ENCODE measurements around the gene SERPINB1. TPM values are rescaled to one million over a fixed set of nuclear protein-coding genes. Genes with fewer than 3 reads are reported as not detected.

SERPINB1 gene
- polyA plus RNA-seq, 1 of the 3 experiments (the other 2 are of a cell fraction), result 9.4 TPM

DNA sequence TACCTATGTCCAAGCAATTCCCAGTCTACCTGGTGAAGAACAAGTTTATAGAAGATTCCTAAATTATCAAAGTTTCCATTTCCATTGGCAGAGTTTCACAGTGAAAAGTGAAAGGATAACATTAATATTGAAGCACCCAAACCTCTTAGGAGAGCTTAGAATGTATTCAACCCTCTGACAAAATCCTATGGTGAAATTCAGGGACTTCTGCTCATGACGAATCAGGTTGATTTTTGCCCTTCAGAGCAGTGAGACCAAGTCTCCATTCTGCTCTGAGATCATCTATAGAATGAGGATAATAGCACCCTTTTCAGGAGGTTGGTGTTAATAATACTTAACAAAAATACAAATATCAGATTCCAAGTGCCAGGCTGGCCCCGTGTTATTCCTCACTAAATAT, 15.5 kb downstream of the SERPINB1 start:
- DNase-seq, result no peak
- Histone ChIP-seq H3K9ac (no peak overlapping the region), H3K9me2 (no peaks in the 10 kb centered on the region), H3K79me2 (ENCODE audit: insufficient read depth) (no peaks in the 10 kb centered on the region), H2AFZ (ENCODE audit: low read depth) (no peak overlapping the region), H3K27me3 (ENCODE audit: insufficient read depth) (no peaks in the 10 kb centered on the region), H3K4me2 (no peak overlapping the region), H3K36me3 (replicated peaks in 1 of 2; ENCODE audit: control insufficient read depth in 1 of 2, insufficient read depth in 2 of 2, low read length in 1 of 2) (no peaks in the 10 kb centered on the region), H3K9me3 (no peaks in the 10 kb centered on the region), H3K4me3 (ENCODE audit: low read depth in 2 of 2, low read length in 1 of 2) (no peak overlapping the region), H3K27ac (ENCODE audit: low read depth in 2 of 2, low read length in 1 of 2) (no peak overlapping the region), H3K4me1 (ENCODE audit: control insufficient read depth in 1 of 2, insufficient read depth in 2 of 2, low read depth in 1 of 2, low read length in 1 of 2) (no peaks in the 10 kb centered on the region; a peak in 1 of 4 replicates), H4K20me1 (ENCODE audit: insufficient read depth) (no peaks in the 10 kb centered on the region), H3F3A (replicated peaks; ENCODE audit: insufficient read depth) (no peaks in the 10 kb centered on the region)
- WGBS (ENCODE audit: low lambda C conversion rate), result 100% methylated on average over 2 of the region's 2 CpGs
- TF ChIP-seq, protein P1, sequence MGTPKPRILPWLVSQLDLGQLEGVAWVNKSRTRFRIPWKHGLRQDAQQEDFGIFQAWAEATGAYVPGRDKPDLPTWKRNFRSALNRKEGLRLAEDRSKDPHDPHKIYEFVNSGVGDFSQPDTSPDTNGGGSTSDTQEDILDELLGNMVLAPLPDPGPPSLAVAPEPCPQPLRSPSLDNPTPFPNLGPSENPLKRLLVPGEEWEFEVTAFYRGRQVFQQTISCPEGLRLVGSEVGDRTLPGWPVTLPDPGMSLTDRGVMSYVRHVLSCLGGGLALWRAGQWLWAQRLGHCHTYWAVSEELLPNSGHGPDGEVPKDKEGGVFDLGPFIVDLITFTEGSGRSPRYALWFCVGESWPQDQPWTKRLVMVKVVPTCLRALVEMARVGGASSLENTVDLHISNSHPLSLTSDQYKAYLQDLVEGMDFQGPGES (IDR thresholded peaks at IDR 0.05; ENCODE audit: low read depth, low read length), result no peak
- TF ChIP-seq, protein P2, sequence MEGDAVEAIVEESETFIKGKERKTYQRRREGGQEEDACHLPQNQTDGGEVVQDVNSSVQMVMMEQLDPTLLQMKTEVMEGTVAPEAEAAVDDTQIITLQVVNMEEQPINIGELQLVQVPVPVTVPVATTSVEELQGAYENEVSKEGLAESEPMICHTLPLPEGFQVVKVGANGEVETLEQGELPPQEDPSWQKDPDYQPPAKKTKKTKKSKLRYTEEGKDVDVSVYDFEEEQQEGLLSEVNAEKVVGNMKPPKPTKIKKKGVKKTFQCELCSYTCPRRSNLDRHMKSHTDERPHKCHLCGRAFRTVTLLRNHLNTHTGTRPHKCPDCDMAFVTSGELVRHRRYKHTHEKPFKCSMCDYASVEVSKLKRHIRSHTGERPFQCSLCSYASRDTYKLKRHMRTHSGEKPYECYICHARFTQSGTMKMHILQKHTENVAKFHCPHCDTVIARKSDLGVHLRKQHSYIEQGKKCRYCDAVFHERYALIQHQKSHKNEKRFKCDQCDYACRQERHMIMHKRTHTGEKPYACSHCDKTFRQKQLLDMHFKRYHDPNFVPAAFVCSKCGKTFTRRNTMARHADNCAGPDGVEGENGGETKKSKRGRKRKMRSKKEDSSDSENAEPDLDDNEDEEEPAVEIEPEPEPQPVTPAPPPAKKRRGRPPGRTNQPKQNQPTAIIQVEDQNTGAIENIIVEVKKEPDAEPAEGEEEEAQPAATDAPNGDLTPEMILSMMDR (IDR thresholded peaks at IDR 0.05), result no peak
- TF ChIP-seq SIN3A (IDR thresholded peaks at IDR 0.05; ENCODE audit: borderline replicate concordance, low read depth, low read length), result no peak
- TF ChIP-seq, protein P3, sequence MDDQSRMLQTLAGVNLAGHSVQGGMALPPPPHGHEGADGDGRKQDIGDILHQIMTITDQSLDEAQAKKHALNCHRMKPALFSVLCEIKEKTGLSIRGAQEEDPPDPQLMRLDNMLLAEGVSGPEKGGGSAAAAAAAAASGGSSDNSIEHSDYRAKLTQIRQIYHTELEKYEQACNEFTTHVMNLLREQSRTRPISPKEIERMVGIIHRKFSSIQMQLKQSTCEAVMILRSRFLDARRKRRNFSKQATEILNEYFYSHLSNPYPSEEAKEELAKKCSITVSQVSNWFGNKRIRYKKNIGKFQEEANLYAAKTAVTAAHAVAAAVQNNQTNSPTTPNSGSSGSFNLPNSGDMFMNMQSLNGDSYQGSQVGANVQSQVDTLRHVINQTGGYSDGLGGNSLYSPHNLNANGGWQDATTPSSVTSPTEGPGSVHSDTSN (IDR thresholded peaks at IDR 0.05), result no peak
- TF ChIP-seq YY1 (IDR thresholded peaks at IDR 0.05; ENCODE audit: low read depth), result no peak
- TF ChIP-seq NRF1 (IDR thresholded peaks at IDR 0.05; ENCODE audit: low read depth, low read length), result no peak
- TF ChIP-seq GABPA (IDR thresholded peaks at IDR 0.05; ENCODE audit: low read depth), result no peak
- TF ChIP-seq JUND (IDR thresholded peaks at IDR 0.05), result no peak
- no peak for TF ChIP-seq MEF2A (IDR thresholded peaks at IDR 0.05; ENCODE audit: borderline replicate concordance, low read depth)
- TF ChIP-seq EZH2phosphoT487 (IDR thresholded peaks at IDR 0.05; ENCODE audit: borderline replicate concordance, low read depth), result no peak
- no peak for TF ChIP-seq MXI1 (IDR thresholded peaks at IDR 0.05; ENCODE audit: low read depth, low read length)
- no peak for TF ChIP-seq FOXM1 (IDR thresholded peaks at IDR 0.05; ENCODE audit: low read depth)
- TF ChIP-seq SMC3 (IDR thresholded peaks at IDR 0.05; ENCODE audit: low read depth, low read length), result no peak
- no peak for TF ChIP-seq RXRA (IDR thresholded peaks at IDR 0.05; ENCODE audit: borderline replicate concordance, low read depth)
- TF ChIP-seq, protein P4, sequence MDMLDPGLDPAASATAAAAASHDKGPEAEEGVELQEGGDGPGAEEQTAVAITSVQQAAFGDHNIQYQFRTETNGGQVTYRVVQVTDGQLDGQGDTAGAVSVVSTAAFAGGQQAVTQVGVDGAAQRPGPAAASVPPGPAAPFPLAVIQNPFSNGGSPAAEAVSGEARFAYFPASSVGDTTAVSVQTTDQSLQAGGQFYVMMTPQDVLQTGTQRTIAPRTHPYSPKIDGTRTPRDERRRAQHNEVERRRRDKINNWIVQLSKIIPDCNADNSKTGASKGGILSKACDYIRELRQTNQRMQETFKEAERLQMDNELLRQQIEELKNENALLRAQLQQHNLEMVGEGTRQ (IDR thresholded peaks at IDR 0.05; ENCODE audit: borderline replicate concordance, low read depth, low read length), result no peak
- TF ChIP-seq POLR2AphosphoS5 (IDR thresholded peaks at IDR 0.05; ENCODE audit: low read depth, low read length), result no peak
- no peak for TF ChIP-seq RAD21 (IDR thresholded peaks at IDR 0.05; ENCODE audit: low read length)
- TF ChIP-seq, protein P5, sequence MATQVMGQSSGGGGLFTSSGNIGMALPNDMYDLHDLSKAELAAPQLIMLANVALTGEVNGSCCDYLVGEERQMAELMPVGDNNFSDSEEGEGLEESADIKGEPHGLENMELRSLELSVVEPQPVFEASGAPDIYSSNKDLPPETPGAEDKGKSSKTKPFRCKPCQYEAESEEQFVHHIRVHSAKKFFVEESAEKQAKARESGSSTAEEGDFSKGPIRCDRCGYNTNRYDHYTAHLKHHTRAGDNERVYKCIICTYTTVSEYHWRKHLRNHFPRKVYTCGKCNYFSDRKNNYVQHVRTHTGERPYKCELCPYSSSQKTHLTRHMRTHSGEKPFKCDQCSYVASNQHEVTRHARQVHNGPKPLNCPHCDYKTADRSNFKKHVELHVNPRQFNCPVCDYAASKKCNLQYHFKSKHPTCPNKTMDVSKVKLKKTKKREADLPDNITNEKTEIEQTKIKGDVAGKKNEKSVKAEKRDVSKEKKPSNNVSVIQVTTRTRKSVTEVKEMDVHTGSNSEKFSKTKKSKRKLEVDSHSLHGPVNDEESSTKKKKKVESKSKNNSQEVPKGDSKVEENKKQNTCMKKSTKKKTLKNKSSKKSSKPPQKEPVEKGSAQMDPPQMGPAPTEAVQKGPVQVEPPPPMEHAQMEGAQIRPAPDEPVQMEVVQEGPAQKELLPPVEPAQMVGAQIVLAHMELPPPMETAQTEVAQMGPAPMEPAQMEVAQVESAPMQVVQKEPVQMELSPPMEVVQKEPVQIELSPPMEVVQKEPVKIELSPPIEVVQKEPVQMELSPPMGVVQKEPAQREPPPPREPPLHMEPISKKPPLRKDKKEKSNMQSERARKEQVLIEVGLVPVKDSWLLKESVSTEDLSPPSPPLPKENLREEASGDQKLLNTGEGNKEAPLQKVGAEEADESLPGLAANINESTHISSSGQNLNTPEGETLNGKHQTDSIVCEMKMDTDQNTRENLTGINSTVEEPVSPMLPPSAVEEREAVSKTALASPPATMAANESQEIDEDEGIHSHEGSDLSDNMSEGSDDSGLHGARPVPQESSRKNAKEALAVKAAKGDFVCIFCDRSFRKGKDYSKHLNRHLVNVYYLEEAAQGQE (IDR thresholded peaks at IDR 0.05; ENCODE audit: low read depth, low read length), result no peak
- TF ChIP-seq TAF1 (IDR thresholded peaks at IDR 0.05; ENCODE audit: borderline replicate concordance, low read depth, low read length), result no peak
- ChIA-PET POLR2A (no interaction called here), CTCF (interaction anchor here (1.3 to 1.9 kb wide), 3 partner anchors 15 to 107 kb away, joined by 3 to 7 read pairs (median 5); partner anchors contain the start of gene SERPINB1)
